Non-pigmented ciliary epithelial cell (primary cell): ENCODE data around the gene ABLIM3.
"Not testable (repeated sequence)": the region's sequence is repeated elsewhere in the genome, so short reads cannot be mapped to it uniquely, and the experiment has no call there.

Experiments used
- DNase-seq: peaks from one replicate; pipeline ENCODE4 v3.0.0-alpha.2; 2010; ENCODE audit warnings: low read depth

Gene ABLIM3

GRCh38 chr5:149257889-149258705, 116.8 kb downstream of the ABLIM3 start:
- peak; percentile 61 for DNase-seq

DNA sequence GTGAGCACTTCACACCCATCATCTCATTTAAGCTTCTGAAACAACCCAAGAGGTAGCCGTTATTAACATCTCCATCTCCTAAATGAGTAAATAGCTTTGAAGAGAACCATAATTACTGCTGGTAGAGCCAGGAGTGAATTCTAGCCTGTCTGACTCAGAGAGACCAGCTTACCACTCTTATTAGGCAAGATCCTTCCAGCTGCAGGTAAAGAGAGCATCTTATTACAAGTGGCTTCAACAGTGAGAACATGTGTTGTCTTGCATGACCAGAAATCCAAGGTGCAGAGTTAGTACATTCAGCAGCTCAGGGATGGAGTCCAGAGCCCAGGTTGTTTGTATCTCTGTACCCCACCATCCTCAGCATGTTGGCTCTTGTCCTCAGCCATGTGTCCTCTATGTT, 119.5 kb downstream of the ABLIM3 start:
- no peak for DNase-seq

DNA sequence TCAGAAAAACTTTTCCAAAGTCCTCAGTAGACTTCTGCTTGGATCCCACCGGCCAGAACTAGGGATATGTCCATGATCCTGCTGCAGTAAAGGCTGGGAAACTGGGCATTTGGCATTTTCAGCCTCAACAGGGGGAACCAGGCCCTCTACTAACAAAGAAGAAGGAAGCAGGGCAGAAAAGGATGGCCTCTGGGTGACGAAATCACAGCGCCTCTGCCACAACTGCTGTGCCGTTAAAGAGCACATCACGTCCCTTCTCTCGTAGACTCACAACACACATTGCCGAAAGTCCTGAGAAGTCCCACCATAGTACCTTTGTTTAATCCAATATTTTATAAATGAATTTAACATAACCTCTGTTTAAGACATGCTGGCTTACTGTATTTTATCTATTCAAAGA, 120.0 kb downstream of the ABLIM3 start:
- DNase-seq: no peak

- no peak for DNase-seq
These were observed 121.0 kb downstream of the ABLIM3 start for GRCh38 chr5:149262315-149262714.

GRCh38 chr5:149264439-149265067, 123.3 kb downstream of the ABLIM3 start:
- no peak for DNase-seq

GRCh38 chr5:149265068-149265465, 123.8 kb downstream of the ABLIM3 start:
- DNase-seq: no peak

DNA sequence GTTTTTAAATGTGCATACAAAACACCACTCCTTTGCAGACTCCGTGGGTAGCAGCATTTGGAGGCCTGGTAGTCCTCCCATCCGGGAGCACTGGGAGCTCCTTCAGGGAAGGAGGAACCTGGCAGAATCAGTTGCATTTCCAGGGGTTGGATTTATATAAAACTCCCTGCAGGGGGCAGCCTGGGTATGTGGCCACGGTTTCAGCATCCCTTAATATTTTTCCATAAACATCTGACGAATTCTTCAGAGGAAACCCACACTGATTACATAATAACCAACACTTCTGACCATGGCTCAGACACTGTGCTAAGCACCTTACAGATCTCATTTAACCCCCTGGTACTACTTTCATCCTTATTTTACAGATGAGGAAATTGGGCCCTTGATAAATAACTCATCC, 124.3 kb downstream of the ABLIM3 start:
- peak; percentile 15 for DNase-seq

GRCh38 chr5:149267241-149267973, 126.1 kb downstream of the ABLIM3 start:
- DNase-seq: no peak

DNA sequence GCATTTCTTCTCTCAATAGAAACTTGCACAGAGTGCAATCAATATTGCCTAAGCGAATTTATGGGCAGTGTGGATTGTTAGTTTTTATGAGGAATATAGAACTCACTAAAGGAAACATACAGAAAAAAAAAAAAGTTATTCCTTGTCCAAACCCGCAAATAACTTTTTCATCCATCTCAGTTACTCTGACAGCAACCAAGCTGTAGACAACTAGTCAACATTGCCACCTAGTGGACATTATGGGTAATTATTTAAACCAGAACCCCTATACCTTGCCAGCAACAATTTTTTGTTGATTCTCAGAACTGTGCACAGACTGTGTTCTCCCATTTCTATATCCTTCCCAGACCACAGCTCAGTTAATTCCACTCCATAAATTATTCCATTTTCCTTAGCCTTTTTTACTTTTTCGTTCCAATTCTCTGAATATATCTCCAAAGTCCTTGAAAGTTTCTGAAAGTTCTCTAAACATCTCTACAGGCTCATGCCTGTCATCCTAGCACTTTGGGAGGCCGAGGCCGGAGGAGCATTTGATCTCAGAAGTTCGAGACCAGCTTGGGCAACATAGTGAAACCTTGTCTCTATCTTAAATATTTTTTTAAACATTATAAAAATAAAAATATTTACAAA, 127.8 kb downstream of the ABLIM3 start:
- DNase-seq: no peak

DNA sequence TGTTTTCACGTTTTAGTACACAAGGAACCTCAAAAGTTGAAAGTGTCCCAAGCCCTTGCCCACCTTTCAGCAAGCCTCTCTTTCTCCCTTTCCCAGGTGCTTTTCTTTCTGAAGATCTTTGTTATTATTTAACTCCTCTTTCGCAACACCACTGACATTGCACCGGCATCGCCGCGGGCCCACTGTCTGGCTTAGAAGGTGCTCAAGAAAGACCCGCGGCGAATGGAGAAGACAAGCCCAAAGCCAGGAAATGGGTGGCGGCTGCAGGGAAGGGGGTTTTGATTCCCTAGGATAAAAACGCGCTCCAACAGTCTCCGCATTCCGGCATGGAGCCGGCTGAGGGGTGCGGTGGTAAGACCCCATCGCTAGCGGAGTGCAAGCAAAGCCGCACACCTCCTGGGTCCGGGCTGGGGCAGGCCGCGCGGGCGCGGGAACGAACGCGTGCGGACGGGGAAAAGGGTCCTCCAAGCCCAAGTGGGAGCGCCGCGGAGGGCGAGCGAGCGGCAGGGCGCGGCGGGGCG, 130.0 kb downstream of the ABLIM3 start:
- DNase-seq: no peak

DNA sequence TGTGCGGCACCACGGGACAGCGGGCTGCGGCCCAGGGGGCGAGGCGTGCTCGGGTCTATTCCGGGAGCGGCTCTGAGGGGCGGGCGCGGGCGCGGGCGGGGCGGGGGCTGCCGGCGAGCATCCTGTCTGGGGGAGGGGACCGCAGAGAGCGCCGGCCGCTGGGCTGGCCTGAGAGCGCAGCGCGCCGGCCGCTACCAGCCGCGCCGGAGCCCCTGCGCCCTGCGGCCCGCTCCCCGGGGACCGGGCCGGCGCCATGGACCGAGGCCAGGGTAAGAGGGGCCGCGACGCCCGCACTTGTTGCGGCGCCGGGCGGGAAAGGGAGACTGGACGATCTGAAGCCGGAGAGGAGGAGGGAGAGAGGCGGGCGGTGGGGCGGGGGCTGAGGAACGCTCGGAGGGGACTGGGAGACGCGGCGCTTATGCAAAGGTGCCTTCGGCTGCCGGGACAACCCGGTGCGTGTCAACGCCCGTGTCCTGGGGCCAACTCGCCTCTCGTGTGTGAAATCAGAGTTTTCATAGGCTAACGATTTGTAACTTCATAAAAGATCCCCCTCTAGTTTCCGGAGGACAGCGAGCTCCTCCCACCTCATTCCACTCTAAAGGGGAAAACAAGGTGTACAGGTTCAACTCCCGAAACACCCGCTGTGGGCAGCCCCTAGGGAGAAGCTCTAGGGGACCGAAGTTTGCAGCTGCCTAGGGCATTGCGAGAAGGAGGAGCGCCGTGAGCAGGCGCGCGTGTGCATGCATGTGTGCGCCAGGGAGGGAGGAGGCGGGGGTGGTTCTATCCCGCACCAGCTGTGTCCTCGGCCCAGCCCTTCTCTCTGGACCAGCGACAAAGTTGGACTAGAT, 130.6 kb downstream of the ABLIM3 start, which contains the start of gene AFAP1L1:
AFAP1L1 (plus strand) TSS at position 144 of the 848 bp plus-strand sequence; CDS start at position 254, 110 bp downstream.
- no peak for DNase-seq

- DNase-seq: not testable (repeated sequence)
These were observed 131.5 kb downstream of the ABLIM3 start for GRCh38 chr5:149272781-149273180.

- no peak for DNase-seq
These were observed 131.9 kb downstream of the ABLIM3 start for GRCh38 chr5:149273237-149273636.

DNA sequence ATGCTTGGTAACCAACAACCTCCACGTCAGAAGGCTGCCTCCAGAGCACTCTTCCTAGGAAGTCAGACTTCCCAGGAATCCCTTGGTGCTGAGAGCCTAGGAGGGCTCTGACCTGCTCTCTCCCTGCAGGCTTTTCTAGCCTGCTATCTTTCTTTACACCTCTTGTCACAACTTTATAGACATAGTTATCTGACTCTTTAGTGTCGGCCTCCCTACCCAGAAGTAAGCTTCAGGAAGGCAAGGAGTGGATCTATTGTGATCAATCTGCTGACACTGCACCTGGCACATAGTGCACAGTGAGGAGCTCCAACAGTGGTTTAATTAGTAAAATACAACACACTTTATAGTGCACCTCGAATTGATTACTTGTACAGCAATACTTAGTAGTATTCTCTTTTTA, 132.7 kb downstream of the ABLIM3 start:
- DNase-seq: no peak

DNA sequence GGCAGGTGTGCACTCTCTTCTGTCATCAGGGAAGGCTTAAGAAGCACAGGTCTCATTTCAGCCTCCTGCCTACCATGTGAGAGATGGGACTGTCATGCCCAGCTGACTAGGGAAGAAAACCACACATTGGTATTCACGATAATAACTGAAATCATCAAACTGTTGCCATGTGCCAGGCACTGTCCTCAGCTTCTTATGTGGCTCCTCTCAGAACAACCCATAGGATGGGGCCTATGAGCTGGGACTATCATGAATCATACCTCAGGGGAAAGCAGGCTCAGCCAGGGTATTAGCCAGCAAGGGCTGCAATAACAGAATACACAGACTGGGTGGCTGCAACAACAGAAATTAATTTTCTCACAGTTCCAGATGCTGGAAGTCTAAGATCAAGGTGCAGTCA, 133.6 kb downstream of the ABLIM3 start:
- no peak for DNase-seq

DNA sequence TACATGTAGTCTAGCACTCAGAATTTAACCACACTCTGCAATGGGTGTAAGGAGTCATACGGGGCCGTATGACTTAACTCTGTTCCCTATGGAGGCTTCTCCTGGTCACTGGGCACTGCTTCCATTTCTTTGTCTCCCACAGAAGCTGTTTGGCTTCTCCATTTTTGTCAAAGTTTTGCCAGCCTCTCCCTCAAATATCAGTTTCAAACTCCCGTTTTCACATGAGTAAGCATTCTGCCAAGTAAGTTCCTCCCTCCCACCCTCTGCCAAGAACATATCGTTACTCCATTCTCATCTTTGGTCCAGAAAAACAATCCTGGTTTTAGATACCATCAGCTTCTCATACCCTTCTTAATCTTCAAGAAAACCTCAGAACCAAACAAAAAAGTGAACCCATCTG, 136.5 kb downstream of the ABLIM3 start:
- DNase-seq: no peak

- no peak for DNase-seq
These were observed 137.3 kb downstream of the ABLIM3 start for GRCh38 chr5:149278451-149279210.

- DNase-seq: no peak
These were observed 138.4 kb downstream of the ABLIM3 start for GRCh38 chr5:149279661-149280060.

GRCh38 chr5:149280124-149280523, 138.8 kb downstream of the ABLIM3 start:
- DNase-seq: no peak

- DNase-seq: no peak
These were observed 139.5 kb downstream of the ABLIM3 start for GRCh38 chr5:149280802-149281201.
